ENCODE measurements around the gene TPCN1.

DNA sequence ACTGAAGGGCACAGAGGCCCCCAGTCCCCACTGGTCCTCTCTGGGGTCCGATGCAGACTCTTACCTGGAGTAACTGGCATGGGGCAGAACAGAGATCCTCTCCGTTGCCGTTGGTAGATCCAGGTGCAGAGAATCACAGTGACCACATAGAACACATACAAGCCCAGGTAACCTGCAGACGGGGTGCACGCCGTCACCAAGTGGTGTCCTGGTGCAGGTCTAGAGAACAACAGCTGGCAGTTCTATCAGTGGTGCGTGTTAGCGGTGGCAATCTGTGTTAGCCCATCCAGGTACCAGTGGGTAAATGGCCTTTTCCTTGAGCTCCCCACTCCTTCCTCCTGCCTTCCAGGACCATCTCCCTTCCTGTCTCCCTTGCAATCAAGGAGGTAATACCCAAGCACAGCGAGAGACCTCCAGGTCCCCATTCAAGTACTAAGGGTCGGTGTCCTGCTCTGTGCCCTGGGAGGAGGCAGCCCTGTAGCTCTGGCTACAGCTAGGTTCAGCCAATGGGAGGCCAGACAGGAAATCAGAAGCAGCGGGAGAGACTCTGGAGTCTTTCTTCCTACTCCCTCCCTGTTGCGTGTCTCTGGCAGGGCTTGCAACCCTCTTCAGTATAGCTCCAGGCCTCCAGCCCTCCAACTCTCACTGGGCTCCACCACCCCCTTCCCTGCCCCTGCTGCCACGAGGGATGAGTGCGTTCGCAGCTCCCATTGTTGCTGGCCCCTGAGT, 97.8 kb downstream of the TPCN1 start:
- TF ChIP-seq, protein P1, sequence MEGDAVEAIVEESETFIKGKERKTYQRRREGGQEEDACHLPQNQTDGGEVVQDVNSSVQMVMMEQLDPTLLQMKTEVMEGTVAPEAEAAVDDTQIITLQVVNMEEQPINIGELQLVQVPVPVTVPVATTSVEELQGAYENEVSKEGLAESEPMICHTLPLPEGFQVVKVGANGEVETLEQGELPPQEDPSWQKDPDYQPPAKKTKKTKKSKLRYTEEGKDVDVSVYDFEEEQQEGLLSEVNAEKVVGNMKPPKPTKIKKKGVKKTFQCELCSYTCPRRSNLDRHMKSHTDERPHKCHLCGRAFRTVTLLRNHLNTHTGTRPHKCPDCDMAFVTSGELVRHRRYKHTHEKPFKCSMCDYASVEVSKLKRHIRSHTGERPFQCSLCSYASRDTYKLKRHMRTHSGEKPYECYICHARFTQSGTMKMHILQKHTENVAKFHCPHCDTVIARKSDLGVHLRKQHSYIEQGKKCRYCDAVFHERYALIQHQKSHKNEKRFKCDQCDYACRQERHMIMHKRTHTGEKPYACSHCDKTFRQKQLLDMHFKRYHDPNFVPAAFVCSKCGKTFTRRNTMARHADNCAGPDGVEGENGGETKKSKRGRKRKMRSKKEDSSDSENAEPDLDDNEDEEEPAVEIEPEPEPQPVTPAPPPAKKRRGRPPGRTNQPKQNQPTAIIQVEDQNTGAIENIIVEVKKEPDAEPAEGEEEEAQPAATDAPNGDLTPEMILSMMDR (IDR thresholded peaks at IDR 0.05): no peak
- TF ChIP-seq POLR2A (IDR thresholded peaks at IDR 0.05): no peak
